MCF 10A (cell line): ENCODE results near the gene SLC16A3. TPM values are rescaled to one million over a fixed set of nuclear protein-coding genes. Genes with fewer than 3 reads are reported as not detected.

ENCODE experiments used
- BruUV-seq: library from RNA; stranded (reverse); fragments of 400-500 nt; replicated peaks from 2 replicates; lab custom pipeline; 2021; lab: Mats Ljungman, UMichigan
- CTCF ChIA-PET: fragments of 300-600 bp; sonication (Branson Sonifier 250); formaldehyde crosslinking; extraction: SDS; loops from one replicate; lab custom pipeline; 2021; ENCODE audit warnings: antibody characterized with exemption, inconsistent platforms; lab: Yijun Ruan, JAX
- POLR2A ChIA-PET: fragments of 300-600, 350-650 bp; sonication (Branson Sonifier 250); formaldehyde crosslinking; extraction: SDS; loops from one replicate; lab custom pipeline; 2020; ENCODE audit warnings: antibody characterized with exemption, inconsistent platforms; lab: Yijun Ruan, JAX
- DNase-seq: peaks from one replicate; pipeline ENCODE4 v3.0.0-alpha.2; 2018; ENCODE audit not compliant: unreplicated experiment
- H3K27ac Mint-ChIP-seq: one replicate; pipeline ENCODE4 v1.8.0; 2022; ENCODE audit warnings: mild to moderate bottlenecking, low read depth, mixed read lengths; ENCODE audit not compliant: unreplicated experiment
- H3K27me3 Mint-ChIP-seq: one replicate; pipeline ENCODE4 v1.8.0; 2022; ENCODE audit warnings: mixed read lengths; ENCODE audit not compliant: insufficient read depth, unreplicated experiment
- H3K36me3 Mint-ChIP-seq: one replicate; pipeline ENCODE4 v1.8.0; 2022; ENCODE audit warnings: mild to moderate bottlenecking, moderate library complexity, mixed read lengths; ENCODE audit not compliant: insufficient read depth, unreplicated experiment
- H3K4me1 Mint-ChIP-seq: one replicate; pipeline ENCODE4 v1.8.0; 2022; ENCODE audit warnings: mixed read lengths; ENCODE audit not compliant: insufficient read depth, unreplicated experiment
- H3K4me3 Mint-ChIP-seq: one replicate; pipeline ENCODE4 v1.8.0; 2022; ENCODE audit warnings: mild to moderate bottlenecking, moderate library complexity, mixed read lengths; ENCODE audit not compliant: unreplicated experiment
- H3K9me3 Mint-ChIP-seq: one replicate; pipeline ENCODE4 v1.8.0; 2022; ENCODE audit warnings: mixed read lengths; ENCODE audit not compliant: unreplicated experiment
- CTCF ChIP-seq: fragments of 200-600 bp; IDR thresholded peaks from one replicate; pipeline ENCODE4 v1.8.0; 2022; ENCODE audit warnings: antibody characterized with exemption, mild to moderate bottlenecking; ENCODE audit not compliant: unreplicated experiment
- intact Hi-C: fragments of 100-400 bp; cut with micrococcal nuclease; formaldehyde crosslinking; loops from 2 replicates; pipeline ENCODE4 v1.14.1; 2022
- total RNA-seq: library from RNA; stranded (reverse); gene quantifications from 2 replicates; pipeline ENCODE4 v1.2.3, GENCODE V29; 2022

The SLC16A3 gene
- total RNA-seq, 1 experiment from 2014 or later = 350 TPM

DNA sequence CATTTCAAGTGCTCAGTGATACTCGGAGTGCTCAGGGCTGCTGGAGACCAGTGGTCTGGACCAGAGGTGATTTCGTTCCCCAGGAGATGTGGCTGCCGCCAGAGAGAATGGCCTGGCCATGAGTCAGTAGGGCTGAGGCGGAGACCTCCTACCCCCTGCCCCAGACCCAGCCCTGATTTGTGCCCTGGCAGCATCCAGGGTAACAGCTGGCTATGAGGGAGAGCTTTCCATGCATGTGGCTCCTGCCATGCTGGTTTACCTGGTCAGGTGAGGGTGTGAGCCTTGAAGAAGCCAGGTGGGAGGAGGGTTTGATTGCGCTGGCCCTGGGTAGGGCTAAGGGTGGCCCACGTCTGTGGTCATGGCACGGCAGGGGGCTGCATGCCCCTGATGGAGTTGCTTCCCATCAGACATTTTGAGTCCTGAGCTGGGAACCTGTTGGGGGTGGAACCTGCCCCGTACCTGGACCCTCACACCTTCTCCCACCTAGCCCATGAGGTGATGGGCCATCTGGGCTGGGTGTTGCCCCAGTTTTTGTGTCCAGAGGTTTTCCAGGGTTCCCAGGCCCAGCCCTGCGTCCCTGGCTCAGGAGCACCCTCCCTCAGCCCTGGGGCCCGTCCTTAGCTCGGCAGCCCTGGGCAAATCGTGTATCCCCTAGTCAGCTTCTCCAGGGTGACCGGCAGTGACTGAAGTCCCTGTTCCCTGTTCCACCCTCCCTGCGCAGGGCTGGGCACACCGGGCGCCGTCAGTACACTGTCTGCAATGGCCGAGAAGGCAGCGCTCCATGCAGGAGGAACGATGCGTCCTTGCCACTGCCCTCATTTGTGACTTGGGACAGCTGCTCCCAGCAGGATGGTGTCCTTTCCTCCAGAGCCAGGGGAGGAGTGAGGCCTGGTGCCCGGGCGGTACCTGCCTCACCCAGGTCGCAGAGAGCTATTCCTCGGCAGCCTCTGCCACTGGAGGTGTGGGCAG lies 53.7 kb downstream of the SLC16A3 start:
- Mint-ChIP-seq H3K4me1 (peaks cover 32% of the 10 kb centered on the region), H3K4me3 (no peak overlapping the region), H3K27me3 (no peaks in the 10 kb centered on the region), H3K36me3 (no peaks in the 10 kb centered on the region), H3K9me3 (no peaks in the 10 kb centered on the region), H3K27ac (no peak overlapping the region)
- ChIA-PET POLR2A (interaction anchor here (0.6 to 5.3 kb wide), 14 partner anchors 9 to 365 kb away, joined by 3 to 50 read pairs (median 4); partner anchors contain the start of genes CENPX, CSNK1D, LRRC45 and SECTM1), CTCF (interaction anchor here (1.2 to 1.3 kb wide), 2 partner anchors 47 to 76 kb away, joined by 3 to 5 read pairs; no protein-coding TSS in a partner anchor)
- no peak for DNase-seq
- intact Hi-C loops = no loop called here
- BruUV-seq = TSS peak; percentile 86
- no peak for TF ChIP-seq CTCF

DNA sequence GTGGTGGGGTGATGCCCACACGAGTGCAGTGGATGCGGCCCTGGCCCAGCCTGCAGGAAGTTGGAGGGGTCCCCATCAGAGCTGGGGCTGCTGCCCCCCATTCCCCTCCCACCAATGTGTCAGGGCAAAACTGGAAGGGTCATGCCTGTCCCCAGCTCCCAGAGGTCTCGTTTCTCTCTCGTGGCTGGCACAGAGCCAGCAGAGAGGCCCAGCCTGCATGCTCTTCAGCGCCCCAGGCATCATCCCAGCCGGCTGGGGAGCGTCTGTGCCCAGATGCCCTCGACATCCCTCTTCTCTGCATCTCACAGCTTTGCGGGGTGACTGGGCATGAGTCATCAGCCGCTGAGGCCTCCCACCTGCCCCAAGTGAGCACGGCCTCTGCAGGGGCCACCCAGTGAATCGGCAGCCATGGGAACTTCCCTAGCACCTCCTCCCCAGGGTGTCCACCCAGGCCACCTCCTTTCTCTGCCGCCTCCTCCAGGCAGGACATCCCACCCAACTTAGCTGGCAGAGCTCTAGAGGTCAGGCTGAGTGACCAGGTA lies 54.4 kb downstream of the SLC16A3 start:
- POLR2A ChIA-PET = interaction anchor here (0.6 to 5.3 kb wide), 9 partner anchors 9 to 260 kb away, joined by 3 to 50 read pairs (median 5); partner anchors contain the start of genes CENPX, CSNK1D and LRRC45
- Mint-ChIP-seq H3K9me3 (no peaks in the 10 kb centered on the region), H3K36me3 (no peaks in the 10 kb centered on the region), H3K4me3 (no peak overlapping the region), H3K27me3 (no peaks in the 10 kb centered on the region), H3K4me1 (peaks cover 38% of the 10 kb centered on the region), H3K27ac (peak overlapping the region; percentile 39)
- no TSS peak for BruUV-seq
- intact Hi-C loops = no loop called here
- TF ChIP-seq CTCF = no peak
- CTCF ChIA-PET = interaction anchor here (0.8 to 1.3 kb wide), 3 partner anchors 47 to 77 kb away, joined by 3 to 5 read pairs (median 3); no protein-coding TSS in a partner anchor
- DNase-seq = peak; percentile 92

DNA sequence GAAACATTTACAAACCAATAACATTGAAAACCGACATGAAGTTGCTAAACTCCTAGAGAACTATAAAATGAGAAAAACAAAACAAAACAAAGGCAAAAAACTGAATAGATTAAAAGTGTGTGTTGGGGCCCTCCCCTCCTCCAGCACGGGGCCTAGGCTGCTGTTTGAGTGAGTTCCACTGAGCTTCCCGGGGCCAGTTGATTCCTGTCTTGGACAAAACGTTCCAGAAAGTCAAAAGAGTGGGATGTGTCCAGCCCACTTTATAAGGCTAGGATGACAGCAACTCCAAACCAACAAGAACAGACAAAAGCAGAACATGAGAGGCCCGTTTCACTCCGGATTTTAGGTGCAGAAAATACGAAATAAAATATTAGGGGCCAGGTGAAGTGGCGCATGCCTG lies 56.3 kb downstream of the SLC16A3 start:
- Mint-ChIP-seq H3K36me3 (no peaks in the 10 kb centered on the region), H3K9me3 (no peaks in the 10 kb centered on the region), H3K27me3 (no peaks in the 10 kb centered on the region), H3K27ac (no peak overlapping the region), H3K4me1 (peaks cover 40% of the 10 kb centered on the region), H3K4me3 (no peak overlapping the region)
- CTCF ChIA-PET = interaction anchor here (1.0 to 1.3 kb wide), 2 partner anchors 10 to 14 kb away, joined by 3 read pairs; no protein-coding TSS in a partner anchor
- intact Hi-C loops = no loop called here
- POLR2A ChIA-PET = interaction anchor here (1.3 to 5.3 kb wide), 3 partner anchors 12 to 48 kb away, joined by 3 to 50 read pairs (median 36); partner anchors contain the start of genes CSNK1D and SECTM1
- BruUV-seq = no TSS peak
- DNase-seq = no peak
- no peak for TF ChIP-seq CTCF
